ENCODE results near the gene CDIP1. TPM values are rescaled to one million over a fixed set of nuclear protein-coding genes. Genes with fewer than 3 reads are reported as not detected.

Gene CDIP1
- total and polyA plus RNA-seq, 4 donors = 4.4 to 18.6 (median 12.0) TPM

GRCh38 chr16:4520913-4521312 is 17.7 kb downstream of the CDIP1 start:
- Histone ChIP-seq H3K27me3 (ENCODE audit: control insufficient read depth in 4 of 4, insufficient read depth in 4 of 4, low read length in 3 of 4) (no peaks in the 10 kb centered on the region), H3K9ac (ENCODE audit: low read depth in 1 of 2, low read length in 2 of 2) (no peak overlapping the region)
- 93% methylated on average over 7 of the region's 7 CpGs for WGBS

More at GRCh38 chr16:4520913-4521312, 17.7 kb downstream of the CDIP1 start:
- Histone ChIP-seq H3K27ac (ENCODE audit: low read depth in 1 of 2, low read length in 2 of 2) (no peak overlapping the region), H3K9me3 (ENCODE audit: control insufficient read depth in 4 of 4, low read length in 3 of 4) (no peaks in the 10 kb centered on the region), H3K36me3 (ENCODE audit: control insufficient read depth in 4 of 4, insufficient read depth in 3 of 4, low read depth in 1 of 4, low read length in 3 of 4) (peaks cover 0 to 3% (median 1%) of the 10 kb centered on the region in 4 donors), H3K4me3 (ENCODE audit: low read depth in 1 of 3, low read length in 3 of 3) (no peak overlapping the region), H3K4me1 (ENCODE audit: control insufficient read depth in 4 of 4, insufficient read depth in 4 of 4, low read length in 3 of 4) (peaks cover 0 to 6% (median 0%) of the 10 kb centered on the region in 4 donors)
- TF ChIP-seq RAD21 (IDR thresholded peaks at IDR 0.05) (no peak), YY1 (IDR thresholded peaks at IDR 0.05) (no peak), FOXA1 (IDR thresholded peaks at IDR 0.05) (no peak), SP1 (IDR thresholded peaks at IDR 0.05) (no peak), HNF4G (IDR thresholded peaks at IDR 0.05) (no peak), HNF4A (conservative IDR thresholded peaks at IDR 0.05) (no peak), ZBTB33 (IDR thresholded peaks at IDR 0.05) (no peak), CTCF (IDR thresholded peaks at IDR 0.05; ENCODE audit: low read depth, low read length, missing input control) (no peak), TAF1 (conservative IDR thresholded peaks at IDR 0.05) (no peak), FOXA2 (IDR thresholded peaks at IDR 0.05) (no peak)
- TF ChIP-seq, protein P1, sequence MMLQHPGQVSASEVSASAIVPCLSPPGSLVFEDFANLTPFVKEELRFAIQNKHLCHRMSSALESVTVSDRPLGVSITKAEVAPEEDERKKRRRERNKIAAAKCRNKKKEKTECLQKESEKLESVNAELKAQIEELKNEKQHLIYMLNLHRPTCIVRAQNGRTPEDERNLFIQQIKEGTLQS (IDR thresholded peaks at IDR 0.05) = no peak
- TF ChIP-seq, protein P2, sequence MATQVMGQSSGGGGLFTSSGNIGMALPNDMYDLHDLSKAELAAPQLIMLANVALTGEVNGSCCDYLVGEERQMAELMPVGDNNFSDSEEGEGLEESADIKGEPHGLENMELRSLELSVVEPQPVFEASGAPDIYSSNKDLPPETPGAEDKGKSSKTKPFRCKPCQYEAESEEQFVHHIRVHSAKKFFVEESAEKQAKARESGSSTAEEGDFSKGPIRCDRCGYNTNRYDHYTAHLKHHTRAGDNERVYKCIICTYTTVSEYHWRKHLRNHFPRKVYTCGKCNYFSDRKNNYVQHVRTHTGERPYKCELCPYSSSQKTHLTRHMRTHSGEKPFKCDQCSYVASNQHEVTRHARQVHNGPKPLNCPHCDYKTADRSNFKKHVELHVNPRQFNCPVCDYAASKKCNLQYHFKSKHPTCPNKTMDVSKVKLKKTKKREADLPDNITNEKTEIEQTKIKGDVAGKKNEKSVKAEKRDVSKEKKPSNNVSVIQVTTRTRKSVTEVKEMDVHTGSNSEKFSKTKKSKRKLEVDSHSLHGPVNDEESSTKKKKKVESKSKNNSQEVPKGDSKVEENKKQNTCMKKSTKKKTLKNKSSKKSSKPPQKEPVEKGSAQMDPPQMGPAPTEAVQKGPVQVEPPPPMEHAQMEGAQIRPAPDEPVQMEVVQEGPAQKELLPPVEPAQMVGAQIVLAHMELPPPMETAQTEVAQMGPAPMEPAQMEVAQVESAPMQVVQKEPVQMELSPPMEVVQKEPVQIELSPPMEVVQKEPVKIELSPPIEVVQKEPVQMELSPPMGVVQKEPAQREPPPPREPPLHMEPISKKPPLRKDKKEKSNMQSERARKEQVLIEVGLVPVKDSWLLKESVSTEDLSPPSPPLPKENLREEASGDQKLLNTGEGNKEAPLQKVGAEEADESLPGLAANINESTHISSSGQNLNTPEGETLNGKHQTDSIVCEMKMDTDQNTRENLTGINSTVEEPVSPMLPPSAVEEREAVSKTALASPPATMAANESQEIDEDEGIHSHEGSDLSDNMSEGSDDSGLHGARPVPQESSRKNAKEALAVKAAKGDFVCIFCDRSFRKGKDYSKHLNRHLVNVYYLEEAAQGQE (IDR thresholded peaks at IDR 0.05) = no peak
- DNase-seq (ENCODE audit: low spot score) = no peak
